ENCODE data around the gene SPTBN2.

Gene SPTBN2

DNA sequence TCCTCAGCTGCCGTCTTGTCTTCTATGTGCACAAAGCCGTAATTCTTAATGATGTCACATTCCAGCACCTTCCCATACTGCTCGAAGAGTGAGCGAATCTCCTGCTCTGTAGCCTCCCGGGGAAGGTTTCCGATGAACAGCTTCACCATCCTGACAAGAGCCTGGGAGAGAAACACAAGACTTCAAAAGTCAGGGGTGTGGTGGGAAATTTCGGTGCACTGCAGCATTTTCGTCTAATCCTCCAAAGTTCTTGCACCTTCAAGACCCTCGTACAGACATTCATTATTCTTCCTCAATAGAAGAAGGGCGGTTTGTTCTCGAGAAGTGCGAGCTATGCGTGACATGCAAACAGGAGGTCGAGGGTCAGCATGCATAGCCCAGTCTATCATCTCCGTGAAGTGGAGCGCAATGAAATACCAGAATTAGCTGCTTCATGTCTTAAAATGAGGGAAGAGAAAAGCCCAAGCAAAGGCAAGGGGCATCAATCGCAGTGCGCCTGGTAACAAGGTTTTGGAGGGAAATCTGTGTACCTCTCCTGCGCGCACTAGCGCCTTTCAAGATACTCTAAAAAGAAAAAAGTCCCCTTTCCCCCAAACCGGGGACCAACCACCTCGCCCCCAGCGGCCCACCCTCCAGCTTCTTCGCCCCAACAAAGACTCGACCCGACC is 52.0 kb downstream of the SPTBN2 start:
- Histone ChIP-seq H3K4me1 (ENCODE audit: low read depth, poor library complexity, severe bottlenecking) (peaks cover 10% of the 10 kb centered on the region), H4K20me1 (ENCODE audit: insufficient read depth) (no peaks in the 10 kb centered on the region)

DNA sequence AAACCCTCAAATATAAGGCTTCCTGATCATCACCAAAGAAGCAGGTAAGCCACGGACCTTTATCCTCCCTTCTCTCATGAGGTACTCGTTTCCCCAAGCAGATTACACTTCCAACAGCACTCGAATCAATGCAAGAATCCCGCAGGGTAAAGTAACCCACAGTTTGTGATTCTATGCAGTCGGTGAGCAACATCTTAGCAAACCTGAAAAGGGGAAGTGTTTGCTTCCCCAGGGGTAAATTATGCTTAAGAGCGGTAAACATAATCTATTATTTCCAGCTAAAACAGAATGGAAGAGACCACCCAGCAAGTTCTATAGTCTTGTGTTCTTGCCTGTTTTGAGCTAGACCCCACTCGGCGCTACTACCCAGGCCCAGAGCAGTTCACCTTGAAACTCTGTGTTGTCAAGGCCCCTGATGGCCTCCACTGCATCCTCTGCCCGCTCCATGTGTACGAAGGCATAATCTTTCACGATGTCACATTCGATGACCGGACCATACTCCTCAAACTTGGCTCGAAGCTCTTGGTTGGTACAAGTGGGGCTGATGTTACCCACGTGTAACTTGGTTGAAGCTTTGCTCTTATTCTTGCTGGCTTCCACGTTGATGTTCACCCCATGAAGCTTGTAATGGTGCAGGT is 52.6 kb downstream of the SPTBN2 start:
- no peak overlapping the region for H3K27ac ChIP-seq
- TF ChIP-seq, protein P1, sequence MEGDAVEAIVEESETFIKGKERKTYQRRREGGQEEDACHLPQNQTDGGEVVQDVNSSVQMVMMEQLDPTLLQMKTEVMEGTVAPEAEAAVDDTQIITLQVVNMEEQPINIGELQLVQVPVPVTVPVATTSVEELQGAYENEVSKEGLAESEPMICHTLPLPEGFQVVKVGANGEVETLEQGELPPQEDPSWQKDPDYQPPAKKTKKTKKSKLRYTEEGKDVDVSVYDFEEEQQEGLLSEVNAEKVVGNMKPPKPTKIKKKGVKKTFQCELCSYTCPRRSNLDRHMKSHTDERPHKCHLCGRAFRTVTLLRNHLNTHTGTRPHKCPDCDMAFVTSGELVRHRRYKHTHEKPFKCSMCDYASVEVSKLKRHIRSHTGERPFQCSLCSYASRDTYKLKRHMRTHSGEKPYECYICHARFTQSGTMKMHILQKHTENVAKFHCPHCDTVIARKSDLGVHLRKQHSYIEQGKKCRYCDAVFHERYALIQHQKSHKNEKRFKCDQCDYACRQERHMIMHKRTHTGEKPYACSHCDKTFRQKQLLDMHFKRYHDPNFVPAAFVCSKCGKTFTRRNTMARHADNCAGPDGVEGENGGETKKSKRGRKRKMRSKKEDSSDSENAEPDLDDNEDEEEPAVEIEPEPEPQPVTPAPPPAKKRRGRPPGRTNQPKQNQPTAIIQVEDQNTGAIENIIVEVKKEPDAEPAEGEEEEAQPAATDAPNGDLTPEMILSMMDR (conservative IDR thresholded peaks at IDR 0.05; ENCODE audit: low read depth, low read length), result no peak
- peaks cover 10% of the 10 kb centered on the region for H3K4me1 ChIP-seq (ENCODE audit: low read depth, poor library complexity, severe bottlenecking)
- no peak overlapping the region for H3K9ac ChIP-seq
- peak overlapping the region; percentile 87; the same call in 1 of the 2 replicates for H3K4me2 ChIP-seq
- no peaks in the 10 kb centered on the region for H4K20me1 ChIP-seq (ENCODE audit: insufficient read depth)
- H3K79me2 ChIP-seq (ENCODE audit: insufficient read depth, low read depth), result peaks cover 17% of the 10 kb centered on the region; the same call in 1 of the 2 replicates
- no peak overlapping the region for H3K4me3 ChIP-seq (IDR thresholded peaks at IDR 0.05; ENCODE audit: insufficient read depth, low read depth, low read length)
- H3K36me3 ChIP-seq (ENCODE audit: insufficient read depth), result no peaks in the 10 kb centered on the region; the same call in 1 of the 2 replicates
- H3K27me3 ChIP-seq (ENCODE audit: insufficient read depth, low read depth), result no peaks in the 10 kb centered on the region
- H2AFZ ChIP-seq (ENCODE audit: low read depth), result no peak overlapping the region

More for the DNA sequence above, 52.0 kb downstream of the SPTBN2 start:
- no peak overlapping the region for H3K4me3 ChIP-seq (IDR thresholded peaks at IDR 0.05; ENCODE audit: insufficient read depth, low read depth, low read length)
- H3K27me3 ChIP-seq (ENCODE audit: insufficient read depth, low read depth), result no peaks in the 10 kb centered on the region
- peak overlapping the region; percentile 75 for H3K9ac ChIP-seq
- H3K27ac ChIP-seq, result peak overlapping the region; percentile 98
- peak overlapping the region; percentile 70 for H2AFZ ChIP-seq (ENCODE audit: low read depth)
- H3K79me2 ChIP-seq (ENCODE audit: insufficient read depth, low read depth), result peaks cover 11% of the 10 kb centered on the region; the same call in 1 of the 2 replicates
- H3K4me2 ChIP-seq, result peak overlapping the region; percentile 87
- no peaks in the 10 kb centered on the region; the same call in 1 of the 2 replicates for H3K36me3 ChIP-seq (ENCODE audit: insufficient read depth)
- TF ChIP-seq, protein P1 (conservative IDR thresholded peaks at IDR 0.05; ENCODE audit: low read depth, low read length), result no peak

DNA sequence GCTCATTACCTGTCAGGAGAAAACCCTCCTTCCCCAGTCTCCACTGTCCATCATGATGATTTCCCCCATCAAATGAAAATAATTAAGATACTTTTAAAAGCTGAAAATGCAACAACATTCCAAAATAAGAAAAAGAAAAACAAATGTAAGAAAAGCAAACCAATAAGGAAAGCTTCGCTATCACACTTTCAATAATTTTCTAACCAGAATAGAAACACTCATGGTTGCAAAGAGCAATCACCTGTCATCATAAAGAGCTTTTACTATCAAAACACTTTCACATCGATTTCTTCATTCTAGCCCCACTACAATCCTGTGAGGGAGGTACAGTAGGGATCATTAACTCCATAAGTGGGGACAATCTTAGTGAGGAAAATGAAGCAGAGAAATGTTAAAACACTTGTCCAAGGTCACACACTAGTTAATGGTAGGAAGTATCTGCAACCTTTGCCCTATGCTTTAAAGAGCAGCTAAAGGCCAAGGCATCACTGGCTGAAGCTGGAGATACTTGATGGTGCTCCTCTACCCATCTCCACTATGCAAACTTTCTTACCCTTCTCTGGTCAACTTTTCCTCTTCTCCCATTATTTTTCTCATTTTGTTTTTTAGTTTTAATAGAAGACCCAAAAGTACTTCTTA is 53.9 kb downstream of the SPTBN2 start:
- no peaks in the 10 kb centered on the region for H4K20me1 ChIP-seq (ENCODE audit: insufficient read depth)
- no peak overlapping the region for H3K9ac ChIP-seq
- peaks cover 24% of the 10 kb centered on the region; the same call in 1 of the 2 replicates for H3K79me2 ChIP-seq (ENCODE audit: insufficient read depth, low read depth)

DNA sequence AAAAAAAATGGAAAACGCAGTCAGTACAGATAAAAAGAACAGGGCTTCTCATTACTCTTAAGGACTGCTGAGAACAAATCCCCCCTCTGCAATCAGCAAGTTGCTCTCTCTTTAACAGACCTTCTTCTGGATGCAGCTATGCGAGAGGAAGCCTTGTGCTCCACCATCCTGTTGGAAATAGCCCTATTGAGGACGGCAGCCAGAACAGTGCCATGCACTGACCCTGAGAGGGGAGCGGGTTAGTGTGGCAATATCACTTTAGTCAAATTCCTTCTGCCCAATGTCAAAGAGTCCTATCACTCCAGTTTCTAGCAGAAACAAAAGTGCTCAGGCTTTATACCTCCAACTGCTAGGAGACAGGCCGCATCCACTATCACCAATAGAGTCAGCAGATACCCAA is 58.2 kb downstream of the SPTBN2 start:
- peaks cover 3% of the 10 kb centered on the region for H3K4me1 ChIP-seq (ENCODE audit: low read depth, poor library complexity, severe bottlenecking)
- peaks cover 38% of the 10 kb centered on the region; the same call in 1 of the 2 replicates for H3K79me2 ChIP-seq (ENCODE audit: insufficient read depth, low read depth)
- H3K4me3 ChIP-seq (IDR thresholded peaks at IDR 0.05; ENCODE audit: insufficient read depth, low read depth, low read length), result no peak overlapping the region
- no peak overlapping the region for H3K27ac ChIP-seq
- H3K4me2 ChIP-seq, result no peak overlapping the region
- no peaks in the 10 kb centered on the region for H4K20me1 ChIP-seq (ENCODE audit: insufficient read depth)
- no peak overlapping the region for H2AFZ ChIP-seq (ENCODE audit: low read depth)
- H3K9ac ChIP-seq, result no peak overlapping the region
- H3K36me3 ChIP-seq (ENCODE audit: insufficient read depth), result no peaks in the 10 kb centered on the region; the same call in 1 of the 2 replicates
- H3K27me3 ChIP-seq (ENCODE audit: insufficient read depth, low read depth), result no peaks in the 10 kb centered on the region
- TF ChIP-seq, protein P1 (conservative IDR thresholded peaks at IDR 0.05; ENCODE audit: low read depth, low read length), result no peak

More for the DNA sequence above, 53.9 kb downstream of the SPTBN2 start:
- Histone ChIP-seq H3K36me3 (ENCODE audit: insufficient read depth) (no peaks in the 10 kb centered on the region; the same call in 1 of the 2 replicates), H3K4me2 (no peak overlapping the region), H3K4me1 (ENCODE audit: low read depth, poor library complexity, severe bottlenecking) (peaks cover 10% of the 10 kb centered on the region), H2AFZ (ENCODE audit: low read depth) (no peak overlapping the region), H3K27ac (no peak overlapping the region), H3K27me3 (ENCODE audit: insufficient read depth, low read depth) (no peaks in the 10 kb centered on the region), H3K4me3 (IDR thresholded peaks at IDR 0.05; ENCODE audit: insufficient read depth, low read depth, low read length) (no peak overlapping the region)
- TF ChIP-seq, protein P1 (conservative IDR thresholded peaks at IDR 0.05; ENCODE audit: low read depth, low read length), result no peak
